GM19324 (cell line): ENCODE data around the gene HSPA12A.

Source experiments
- ATAC-seq: cut with Tn5 transposase; IDR thresholded peaks from one replicate; pipeline ENCODE4 v1.9.1; 2021; ENCODE audit warnings: mild to moderate bottlenecking, moderate library complexity; ENCODE audit not compliant: unreplicated experiment, low FRiP score

HSPA12A gene

GRCh38 chr10:116698364-116698763, 44.0 kb downstream of the HSPA12A start:
- no peak for ATAC-seq

GRCh38 chr10:116697816-116698215, 44.5 kb downstream of the HSPA12A start:
- ATAC-seq = no peak

- no peak for ATAC-seq
Observed at GRCh38 chr10:116696919-116697318, 45.4 kb downstream of the HSPA12A start.

- no peak for ATAC-seq
Observed at GRCh38 chr10:116694927-116695268, 47.5 kb downstream of the HSPA12A start.

GRCh38 chr10:116694243-116694926, 48.0 kb downstream of the HSPA12A start:
- ATAC-seq = no peak

GRCh38 chr10:116692225-116692624, 50.1 kb downstream of the HSPA12A start:
- ATAC-seq = no peak

GRCh38 chr10:116691635-116692034, 50.7 kb downstream of the HSPA12A start:
- ATAC-seq = no peak

- no peak for ATAC-seq
Observed at GRCh38 chr10:116690356-116691322, 51.7 kb downstream of the HSPA12A start.

GRCh38 chr10:116689744-116690143, 52.6 kb downstream of the HSPA12A start:
- no peak for ATAC-seq

- no peak for ATAC-seq
Observed at GRCh38 chr10:116688741-116689495, 53.4 kb downstream of the HSPA12A start.

- ATAC-seq = no peak
Observed at GRCh38 chr10:116688241-116688711, 54.1 kb downstream of the HSPA12A start.

GRCh38 chr10:116687633-116688032, 54.7 kb downstream of the HSPA12A start:
- ATAC-seq = no peak

GRCh38 chr10:116686632-116687031, 55.7 kb downstream of the HSPA12A start:
- no peak for ATAC-seq

- ATAC-seq = no peak
Observed at GRCh38 chr10:116685807-116686206, 56.6 kb downstream of the HSPA12A start.

- no peak for ATAC-seq
Observed at GRCh38 chr10:116684781-116685180, 57.6 kb downstream of the HSPA12A start.

GRCh38 chr10:116683821-116684220, 58.5 kb downstream of the HSPA12A start:
- ATAC-seq = no peak

- no peak for ATAC-seq
Observed at GRCh38 chr10:116683166-116683565, 59.2 kb downstream of the HSPA12A start.

- no peak for ATAC-seq
Observed at GRCh38 chr10:116679351-116679750, 63.0 kb downstream of the HSPA12A start.

GRCh38 chr10:116676633-116677032, 65.7 kb downstream of the HSPA12A start:
- ATAC-seq = no peak

GRCh38 chr10:116676118-116676517, 66.2 kb downstream of the HSPA12A start:
- ATAC-seq = no peak

- no peak for ATAC-seq
Observed at GRCh38 chr10:116674901-116675423, 67.4 kb downstream of the HSPA12A start.
